Measurements from ENCODE around the gene DCTN1.
"Not testable (repeated sequence)": the region's sequence is repeated elsewhere in the genome, so short reads cannot be mapped to it uniquely, and the experiment has no call there.

DCTN1 gene

GRCh38 chr2:74368499-74368898 lies 11.6 kb downstream of the DCTN1 start:
- no peak for DNase-seq

- DNase-seq: no peak
Measured at GRCh38 chr2:74367789-74368188, 12.3 kb downstream of the DCTN1 start.

- no peak for DNase-seq
Measured at GRCh38 chr2:74366036-74366435, 14.1 kb downstream of the DCTN1 start.

GRCh38 chr2:74364533-74365505 lies 15.3 kb downstream of the DCTN1 start:
- DNase-seq: no peak

- no peak for DNase-seq
Measured at GRCh38 chr2:74361327-74361726, 18.8 kb downstream of the DCTN1 start.

GRCh38 chr2:74357627-74358026 lies 22.5 kb downstream of the DCTN1 start:
- DNase-seq: no peak

- DNase-seq: no peak
Measured at GRCh38 chr2:74349889-74350288, 30.2 kb downstream of the DCTN1 start.

GRCh38 chr2:74347742-74348141 lies 32.4 kb downstream of the DCTN1 start:
- DNase-seq: no peak

- no peak for DNase-seq
Measured at GRCh38 chr2:74347303-74347702, 32.8 kb downstream of the DCTN1 start.

- DNase-seq: no peak
Measured at GRCh38 chr2:74345272-74345943, 34.7 kb downstream of the DCTN1 start.

GRCh38 chr2:74343316-74343715 lies 36.8 kb downstream of the DCTN1 start, which contains the start of gene SLC4A5:
TSS of gene SLC4A5 (minus strand) at chr2:74343416. CDS start at chr2:74315023, 28,393 bp downstream.
- no peak for DNase-seq

- not testable (repeated sequence) for DNase-seq
Measured at GRCh38 chr2:74336227-74336626, 43.9 kb downstream of the DCTN1 start.

- peak; percentile 39 for DNase-seq
Measured at GRCh38 chr2:74334931-74335333, 45.2 kb downstream of the DCTN1 start.

- DNase-seq: no peak
Measured at GRCh38 chr2:74333896-74334586, 46.1 kb downstream of the DCTN1 start.

GRCh38 chr2:74333175-74333574 lies 46.9 kb downstream of the DCTN1 start:
- DNase-seq: peak; percentile 3

GRCh38 chr2:74332550-74333174 lies 47.4 kb downstream of the DCTN1 start:
- DNase-seq: no peak

- no peak for DNase-seq
Measured at GRCh38 chr2:74328573-74328972, 51.5 kb downstream of the DCTN1 start.

GRCh38 chr2:74328074-74328473 lies 52.0 kb downstream of the DCTN1 start:
- DNase-seq: no peak

GRCh38 chr2:74327627-74328026 lies 52.5 kb downstream of the DCTN1 start:
- DNase-seq: no peak

- DNase-seq: no peak
Measured at GRCh38 chr2:74327199-74327598, 52.9 kb downstream of the DCTN1 start.

GRCh38 chr2:74325815-74326214 lies 54.3 kb downstream of the DCTN1 start:
- DNase-seq: no peak

GRCh38 chr2:74321737-74322136 lies 58.4 kb downstream of the DCTN1 start:
- DNase-seq: no peak

- no peak for DNase-seq
Measured at GRCh38 chr2:74317701-74318100, 62.4 kb downstream of the DCTN1 start.
